ENCODE data around the gene FRMD4B. TPM values are rescaled to one million over a fixed set of nuclear protein-coding genes. Genes with fewer than 3 reads are reported as not detected.

Gene FRMD4B
- total RNA-seq, 2 donors from 2014 or later = 2.1 to 2.2 TPM

DNA sequence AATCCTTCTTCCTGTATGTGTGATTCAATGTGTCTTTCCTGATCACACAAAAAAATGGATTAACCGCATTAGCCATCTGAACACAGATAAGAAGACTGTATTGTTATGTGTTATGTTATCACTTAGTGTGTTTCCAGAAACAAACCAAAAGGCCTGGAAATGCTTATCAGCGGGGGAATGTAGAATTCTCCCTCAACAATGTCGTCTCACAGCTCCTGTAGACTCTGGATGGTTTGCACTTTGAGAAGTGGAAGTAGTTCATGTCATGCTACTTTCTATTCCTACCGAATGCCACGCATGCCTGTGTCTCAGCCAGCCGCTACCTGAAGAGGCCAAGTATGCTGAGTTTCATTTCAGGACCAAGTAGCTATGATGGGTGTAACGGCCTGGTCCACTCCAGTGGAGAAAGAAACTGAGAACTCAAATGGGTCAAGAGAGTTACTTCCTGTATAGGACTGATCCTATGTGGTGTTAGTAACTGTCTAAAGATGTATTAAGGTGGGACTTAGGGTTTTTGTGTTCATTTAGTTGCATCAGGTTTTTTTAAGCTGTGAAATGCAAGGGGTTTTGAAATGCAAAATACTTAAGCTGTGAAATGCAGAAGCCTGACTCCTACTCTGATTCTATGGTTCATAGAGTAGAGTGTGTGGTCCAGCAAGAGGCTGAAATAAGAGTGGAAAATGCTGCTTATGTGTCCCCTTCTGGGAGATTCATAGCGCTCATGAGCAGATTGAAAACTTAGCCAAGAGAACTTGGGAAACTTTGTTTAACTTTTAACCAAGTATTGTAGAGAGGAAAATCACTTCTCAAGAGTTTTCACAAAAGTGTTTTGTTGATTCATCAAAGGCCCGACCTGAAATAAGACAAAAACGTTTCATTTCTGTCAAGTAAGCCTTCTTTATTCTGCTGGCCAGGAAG is 145.0 kb downstream of the FRMD4B start:
- no peak overlapping the region for H3K9ac ChIP-seq (ENCODE audit: extremely low read depth, low read length, poor library complexity, severe bottlenecking)

GRCh38 chr3:69239063-69239462 is 146.8 kb downstream of the FRMD4B start:
- no peak overlapping the region for H3K4me3 ChIP-seq (ENCODE audit: low read length)
- Mint-ChIP-seq H3K27me3 (ENCODE audit: insufficient read depth) (peaks cover 19% of the 10 kb centered on the region), H3K4me3 (no peak overlapping the region), H3K27ac (no peak overlapping the region), H3K36me3 (ENCODE audit: low read depth) (no peaks in the 10 kb centered on the region), H3K9me3 (no peaks in the 10 kb centered on the region), H3K4me1 (peaks cover 49% of the 10 kb centered on the region)
- H3K27ac ChIP-seq (ENCODE audit: low read depth, low read length) = no peak overlapping the region
- no peaks in the 10 kb centered on the region for H3K27me3 ChIP-seq (ENCODE audit: control insufficient read depth, insufficient read depth, low read length, poor library complexity, severe bottlenecking)
- 58 to 86% methylated on average over 1 of the region's 1 CpG for WGBS, 2 experiments (ENCODE audit: insufficient coverage in 1 of 2, insufficient read length in 1 of 2)
- no peaks in the 10 kb centered on the region for H3K9me3 ChIP-seq (ENCODE audit: control insufficient read depth, low read length)
- TF ChIP-seq, protein P1, sequence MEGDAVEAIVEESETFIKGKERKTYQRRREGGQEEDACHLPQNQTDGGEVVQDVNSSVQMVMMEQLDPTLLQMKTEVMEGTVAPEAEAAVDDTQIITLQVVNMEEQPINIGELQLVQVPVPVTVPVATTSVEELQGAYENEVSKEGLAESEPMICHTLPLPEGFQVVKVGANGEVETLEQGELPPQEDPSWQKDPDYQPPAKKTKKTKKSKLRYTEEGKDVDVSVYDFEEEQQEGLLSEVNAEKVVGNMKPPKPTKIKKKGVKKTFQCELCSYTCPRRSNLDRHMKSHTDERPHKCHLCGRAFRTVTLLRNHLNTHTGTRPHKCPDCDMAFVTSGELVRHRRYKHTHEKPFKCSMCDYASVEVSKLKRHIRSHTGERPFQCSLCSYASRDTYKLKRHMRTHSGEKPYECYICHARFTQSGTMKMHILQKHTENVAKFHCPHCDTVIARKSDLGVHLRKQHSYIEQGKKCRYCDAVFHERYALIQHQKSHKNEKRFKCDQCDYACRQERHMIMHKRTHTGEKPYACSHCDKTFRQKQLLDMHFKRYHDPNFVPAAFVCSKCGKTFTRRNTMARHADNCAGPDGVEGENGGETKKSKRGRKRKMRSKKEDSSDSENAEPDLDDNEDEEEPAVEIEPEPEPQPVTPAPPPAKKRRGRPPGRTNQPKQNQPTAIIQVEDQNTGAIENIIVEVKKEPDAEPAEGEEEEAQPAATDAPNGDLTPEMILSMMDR (conservative IDR thresholded peaks at IDR 0.05) = no peak
- H3K36me3 ChIP-seq (ENCODE audit: control insufficient read depth, insufficient read depth, low read length) = no peaks in the 10 kb centered on the region
- no peak overlapping the region for H3K9ac ChIP-seq (ENCODE audit: extremely low read depth, low read length, poor library complexity, severe bottlenecking)
- DNase-seq = no peak
- peaks cover 22% of the 10 kb centered on the region for H3K4me1 ChIP-seq (ENCODE audit: control insufficient read depth, insufficient read depth, low read length)

More for the DNA sequence above, 145.0 kb downstream of the FRMD4B start:
- peak; percentile 61 for DNase-seq
- H3K9me3 Mint-ChIP-seq = no peaks in the 10 kb centered on the region
- no peak overlapping the region for H3K4me3 ChIP-seq (ENCODE audit: low read length)
- peaks cover 20% of the 10 kb centered on the region for H3K27me3 Mint-ChIP-seq (ENCODE audit: insufficient read depth)
- peak overlapping the region; percentile 54 for H3K27ac ChIP-seq (ENCODE audit: low read depth, low read length)
- no peaks in the 10 kb centered on the region for H3K36me3 Mint-ChIP-seq (ENCODE audit: low read depth)
- H3K27ac Mint-ChIP-seq = no peak overlapping the region
- TF ChIP-seq, protein P1 (conservative IDR thresholded peaks at IDR 0.05) = no peak
- H3K27me3 ChIP-seq (ENCODE audit: control insufficient read depth, insufficient read depth, low read length, poor library complexity, severe bottlenecking) = no peaks in the 10 kb centered on the region
- H3K4me3 Mint-ChIP-seq = no peak overlapping the region
- WGBS, 2 experiments (ENCODE audit: insufficient coverage in 1 of 2, insufficient read length in 1 of 2) = 55 to 63% methylated on average over 8 to 10 of the region's 10 CpGs
- no peaks in the 10 kb centered on the region for H3K36me3 ChIP-seq (ENCODE audit: control insufficient read depth, insufficient read depth, low read length)
- peaks cover 22% of the 10 kb centered on the region for H3K4me1 ChIP-seq (ENCODE audit: control insufficient read depth, insufficient read depth, low read length)
- peaks cover 52% of the 10 kb centered on the region for H3K4me1 Mint-ChIP-seq
- H3K9me3 ChIP-seq (ENCODE audit: control insufficient read depth, low read length) = no peaks in the 10 kb centered on the region

- Mint-ChIP-seq H3K4me3 (peak overlapping the region; percentile 12), H3K36me3 (ENCODE audit: low read depth) (no peaks in the 10 kb centered on the region), H3K9me3 (no peaks in the 10 kb centered on the region), H3K27me3 (ENCODE audit: insufficient read depth) (peaks cover 17% of the 10 kb centered on the region), H3K27ac (no peak overlapping the region), H3K4me1 (peaks cover 42% of the 10 kb centered on the region)
- H3K9ac ChIP-seq (ENCODE audit: extremely low read depth, low read length, poor library complexity, severe bottlenecking) = no peak overlapping the region
- no peak overlapping the region for H3K27ac ChIP-seq (ENCODE audit: low read depth, low read length)
- no peaks in the 10 kb centered on the region for H3K27me3 ChIP-seq (ENCODE audit: control insufficient read depth, insufficient read depth, low read length, poor library complexity, severe bottlenecking)
- TF ChIP-seq, protein P1 (conservative IDR thresholded peaks at IDR 0.05) = no peak
- no peak overlapping the region for H3K4me3 ChIP-seq (ENCODE audit: low read length)
- no peaks in the 10 kb centered on the region for H3K9me3 ChIP-seq (ENCODE audit: control insufficient read depth, low read length)
- DNase-seq = peak; percentile 74
- H3K4me1 ChIP-seq (ENCODE audit: control insufficient read depth, insufficient read depth, low read length) = peaks cover 15% of the 10 kb centered on the region
- 51% methylated on average over 7 of the region's 8 CpGs; no CpG with 5 or more reads in 1 of the 2 experiments for WGBS, 2 experiments (ENCODE audit: insufficient coverage in 1 of 2, insufficient read length in 1 of 2)
- no peaks in the 10 kb centered on the region for H3K36me3 ChIP-seq (ENCODE audit: control insufficient read depth, insufficient read depth, low read length)
Observed at GRCh38 chr3:69236812-69237707, 148.8 kb downstream of the FRMD4B start.

Measured in endodermal cell (in vitro differentiated cells).